ENCODE measurements around the gene ANGPTL2. TPM values are rescaled to one million over a fixed set of nuclear protein-coding genes. Genes with fewer than 3 reads are reported as not detected.

ANGPTL2 gene
- total RNA-seq, 4 donors from 2014 or later: 29.5 to 57.0 (median 41.3) TPM

GRCh38 chr9:127058011-127058644, 64.3 kb downstream of the ANGPTL2 start:
- H3K27ac ChIP-seq (replicated peaks in 1 of 4): peak overlapping the region in 1 of 4 donors; percentile 1

DNA sequence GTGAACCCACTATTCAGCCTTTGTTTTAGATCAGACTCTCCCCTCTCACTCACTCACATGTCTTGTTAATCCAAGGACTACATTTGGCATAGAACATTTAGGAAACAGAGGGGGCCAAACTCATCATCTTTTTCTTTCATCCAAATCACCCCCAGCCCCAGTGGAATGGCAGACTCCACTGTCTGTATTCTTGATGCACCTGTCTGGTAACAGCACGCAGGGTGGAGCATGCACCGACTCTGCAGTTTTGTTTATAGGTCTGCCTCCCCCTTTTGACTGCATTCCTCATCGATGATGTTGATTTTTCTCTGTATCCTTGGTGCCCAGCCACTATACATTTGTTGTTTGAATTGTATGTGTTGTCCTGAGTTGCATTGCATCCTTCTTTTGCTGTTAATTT, 66.0 kb downstream of the ANGPTL2 start:
- no peaks in the 10 kb centered on the region for H3K9me3 ChIP-seq
- intact Hi-C loops (cut with DNase I): no loop called here
- peak; percentile 57 for DNase-seq (ENCODE audit: extremely low spot score)
- H3K27me3 ChIP-seq: no peaks in the 10 kb centered on the region
- no peak for TF ChIP-seq POLR2AphosphoS5 (IDR thresholded peaks at IDR 0.05)
- no peak for TF ChIP-seq CTCF (IDR thresholded peaks at IDR 0.05)
- no peak for TF ChIP-seq EP300 (IDR thresholded peaks at IDR 0.05)
- TF ChIP-seq POLR2A (IDR thresholded peaks at IDR 0.05; ENCODE audit: low read depth): no peak
- H3K36me3 ChIP-seq: peaks cover 0 to 4% (median 0%) of the 10 kb centered on the region in 4 donors
- H3K4me3 ChIP-seq: no peak overlapping the region
- H3K4me1 ChIP-seq: peaks cover 51 to 55% (median 53%) of the 10 kb centered on the region in 4 donors
- WGBS: 98% methylated on average over 3 of the region's 3 CpGs
- no peak overlapping the region for H3K27ac ChIP-seq (replicated peaks in 1 of 4)

More at GRCh38 chr9:127058011-127058644, 64.3 kb downstream of the ANGPTL2 start:
- DNase-seq (ENCODE audit: extremely low spot score): peak; percentile 53
- Histone ChIP-seq H3K4me3 (no peak overlapping the region), H3K4me1 (peaks cover 35 to 44% (median 41%) of the 10 kb centered on the region in 4 donors), H3K36me3 (peaks cover 0 to 4% (median 0%) of the 10 kb centered on the region in 4 donors), H3K27me3 (no peaks in the 10 kb centered on the region), H3K9me3 (no peaks in the 10 kb centered on the region)
- TF ChIP-seq POLR2A (IDR thresholded peaks at IDR 0.05; ENCODE audit: low read depth) (no peak), POLR2AphosphoS5 (IDR thresholded peaks at IDR 0.05) (no peak), EP300 (IDR thresholded peaks at IDR 0.05) (no peak), CTCF (IDR thresholded peaks at IDR 0.05) (no peak)
- 88% methylated on average over 7 of the region's 7 CpGs for WGBS
- intact Hi-C loops (cut with DNase I): no loop called here

DNA sequence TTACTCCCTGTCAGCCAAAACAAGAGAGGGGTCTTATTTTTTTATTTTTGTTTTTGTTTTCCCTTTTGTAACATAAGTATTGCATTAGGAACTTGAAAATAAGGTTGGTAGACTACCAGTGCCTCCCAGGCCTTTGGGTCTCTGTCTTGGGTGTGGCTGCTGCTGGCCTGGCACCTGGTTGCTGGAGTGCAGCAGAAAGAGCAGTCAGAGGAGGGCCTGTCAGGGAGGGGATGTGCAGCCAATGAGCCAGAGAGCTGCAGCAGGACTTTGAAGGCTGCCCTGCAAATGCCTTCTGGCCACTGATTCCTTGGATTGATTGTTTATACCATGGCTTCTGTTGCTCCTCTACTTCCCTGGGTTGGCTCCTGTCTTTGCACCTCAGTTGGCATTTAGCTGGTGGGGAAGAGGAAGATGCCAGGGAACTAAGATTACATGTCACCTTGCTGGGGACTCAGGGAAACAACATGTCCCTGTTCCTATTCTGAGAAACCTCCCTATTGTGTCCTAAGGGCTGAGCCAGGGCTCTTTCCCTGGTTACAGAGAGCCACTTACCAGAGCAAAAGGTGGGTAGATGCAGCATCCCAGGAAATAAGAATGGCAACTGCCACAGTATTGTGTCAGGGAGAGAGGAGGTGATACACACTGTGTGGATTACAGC, 66.6 kb downstream of the ANGPTL2 start:
- TF ChIP-seq EP300 (IDR thresholded peaks at IDR 0.05) (no peak), POLR2AphosphoS5 (IDR thresholded peaks at IDR 0.05) (no peak), CTCF (IDR thresholded peaks at IDR 0.05) (no peak), POLR2A (IDR thresholded peaks at IDR 0.05; ENCODE audit: low read depth) (no peak)
- no peak overlapping the region for H3K27ac ChIP-seq (replicated peaks in 1 of 4)
- H3K4me1 ChIP-seq: peaks cover 52 to 56% (median 54%) of the 10 kb centered on the region in 4 donors
- intact Hi-C loops (cut with DNase I): no loop called here
- no peaks in the 10 kb centered on the region for H3K9me3 ChIP-seq
- H3K27me3 ChIP-seq: no peaks in the 10 kb centered on the region
- peak; percentile 53 for DNase-seq (ENCODE audit: extremely low spot score)
- no peak overlapping the region for H3K4me3 ChIP-seq
- peaks cover 0 to 4% (median 0%) of the 10 kb centered on the region in 4 donors for H3K36me3 ChIP-seq

- TF ChIP-seq POLR2AphosphoS5 (IDR thresholded peaks at IDR 0.05) (no peak), CTCF (IDR thresholded peaks at IDR 0.05) (no peak), POLR2A (IDR thresholded peaks at IDR 0.05; ENCODE audit: low read depth) (no peak), EP300 (IDR thresholded peaks at IDR 0.05) (no peak)
- Histone ChIP-seq H3K27ac (replicated peaks in 1 of 4) (peak overlapping the region; percentile 41 to 70 (median 59)), H3K9me3 (no peaks in the 10 kb centered on the region), H3K4me3 (no peak overlapping the region), H3K36me3 (peaks cover 0 to 4% (median 0%) of the 10 kb centered on the region in 4 donors), H3K4me1 (peaks cover 49 to 57% (median 52%) of the 10 kb centered on the region in 4 donors), H3K27me3 (no peaks in the 10 kb centered on the region)
- WGBS: 64% methylated on average over 4 of the region's 5 CpGs
- peak; percentile 84 for DNase-seq (ENCODE audit: extremely low spot score)
- intact Hi-C loops (cut with DNase I): no loop called here
These were observed 68.5 kb downstream of the ANGPTL2 start for GRCh38 chr9:127053960-127054359.

Data from esophagus muscularis mucosa (tissue), 4 donors.